ENCODE data around the gene PLA2G2C.

GRCh38 chr1:20143318-20143717 lies 43.0 kb downstream of the PLA2G2C start:
- TF ChIP-seq, protein P1, sequence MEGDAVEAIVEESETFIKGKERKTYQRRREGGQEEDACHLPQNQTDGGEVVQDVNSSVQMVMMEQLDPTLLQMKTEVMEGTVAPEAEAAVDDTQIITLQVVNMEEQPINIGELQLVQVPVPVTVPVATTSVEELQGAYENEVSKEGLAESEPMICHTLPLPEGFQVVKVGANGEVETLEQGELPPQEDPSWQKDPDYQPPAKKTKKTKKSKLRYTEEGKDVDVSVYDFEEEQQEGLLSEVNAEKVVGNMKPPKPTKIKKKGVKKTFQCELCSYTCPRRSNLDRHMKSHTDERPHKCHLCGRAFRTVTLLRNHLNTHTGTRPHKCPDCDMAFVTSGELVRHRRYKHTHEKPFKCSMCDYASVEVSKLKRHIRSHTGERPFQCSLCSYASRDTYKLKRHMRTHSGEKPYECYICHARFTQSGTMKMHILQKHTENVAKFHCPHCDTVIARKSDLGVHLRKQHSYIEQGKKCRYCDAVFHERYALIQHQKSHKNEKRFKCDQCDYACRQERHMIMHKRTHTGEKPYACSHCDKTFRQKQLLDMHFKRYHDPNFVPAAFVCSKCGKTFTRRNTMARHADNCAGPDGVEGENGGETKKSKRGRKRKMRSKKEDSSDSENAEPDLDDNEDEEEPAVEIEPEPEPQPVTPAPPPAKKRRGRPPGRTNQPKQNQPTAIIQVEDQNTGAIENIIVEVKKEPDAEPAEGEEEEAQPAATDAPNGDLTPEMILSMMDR (IDR thresholded peaks at IDR 0.05), result no peak
- TF ChIP-seq EZH2 (IDR thresholded peaks at IDR 0.05; ENCODE audit: borderline replicate concordance, insufficient read depth, low read depth, low read length, poor library complexity, severe bottlenecking), result no peak

Data from B cell (primary cell).